ENCODE results near the gene HK2.

GRCh38 chr2:74814102-74814501 is 19.8 kb upstream of the HK2 start:
- TF ChIP-seq, protein P1, sequence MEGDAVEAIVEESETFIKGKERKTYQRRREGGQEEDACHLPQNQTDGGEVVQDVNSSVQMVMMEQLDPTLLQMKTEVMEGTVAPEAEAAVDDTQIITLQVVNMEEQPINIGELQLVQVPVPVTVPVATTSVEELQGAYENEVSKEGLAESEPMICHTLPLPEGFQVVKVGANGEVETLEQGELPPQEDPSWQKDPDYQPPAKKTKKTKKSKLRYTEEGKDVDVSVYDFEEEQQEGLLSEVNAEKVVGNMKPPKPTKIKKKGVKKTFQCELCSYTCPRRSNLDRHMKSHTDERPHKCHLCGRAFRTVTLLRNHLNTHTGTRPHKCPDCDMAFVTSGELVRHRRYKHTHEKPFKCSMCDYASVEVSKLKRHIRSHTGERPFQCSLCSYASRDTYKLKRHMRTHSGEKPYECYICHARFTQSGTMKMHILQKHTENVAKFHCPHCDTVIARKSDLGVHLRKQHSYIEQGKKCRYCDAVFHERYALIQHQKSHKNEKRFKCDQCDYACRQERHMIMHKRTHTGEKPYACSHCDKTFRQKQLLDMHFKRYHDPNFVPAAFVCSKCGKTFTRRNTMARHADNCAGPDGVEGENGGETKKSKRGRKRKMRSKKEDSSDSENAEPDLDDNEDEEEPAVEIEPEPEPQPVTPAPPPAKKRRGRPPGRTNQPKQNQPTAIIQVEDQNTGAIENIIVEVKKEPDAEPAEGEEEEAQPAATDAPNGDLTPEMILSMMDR (IDR thresholded peaks at IDR 0.05): no peak
- no peak for TF ChIP-seq POLR2A (IDR thresholded peaks at IDR 0.05)
- no peak for TF ChIP-seq POLR2AphosphoS5 (IDR thresholded peaks at IDR 0.05)
